SK-N-SH (cell line): Measurements from ENCODE around the gene HEXB.

Source experiments
- CHD2 ChIP-seq: fragments of 150-350 bp; IDR thresholded peaks from 2 replicates; pipeline ENCODE4 v1.6.1; 2018; ENCODE audit warnings: low read length; ENCODE audit not compliant: partially characterized antibody
- EP300 ChIP-seq, 2 experiments: IDR thresholded peaks; 2 replicates each; pipeline versions ENCODE4 v1.4.0 to v1.6.1; 2012; ENCODE audit warnings: borderline replicate concordance in 1 of 2, low read depth in 1 of 2, low read length in 1 of 2
- IRF3 ChIP-seq: fragments of 150-350 bp; IDR thresholded peaks from 2 replicates; pipeline ENCODE4 v1.6.1; 2016; ENCODE audit warnings: mild to moderate bottlenecking, low read depth, low read length
- JUND ChIP-seq: IDR thresholded peaks from 2 replicates; pipeline ENCODE4 v1.4.0; 2012
- NFIC ChIP-seq: IDR thresholded peaks from 2 replicates; pipeline ENCODE4 v1.4.0; 2012; ENCODE audit warnings: borderline replicate concordance
- NRF1 ChIP-seq: IDR thresholded peaks from 2 replicates; pipeline ENCODE4 v1.6.1; 2012; ENCODE audit warnings: low read depth, mild to moderate bottlenecking, low read length
- POLR2AphosphoS5 ChIP-seq: IDR thresholded peaks from 2 replicates; pipeline ENCODE4 v1.6.1; 2012; ENCODE audit warnings: low read depth, low read length
- RAD21 ChIP-seq: IDR thresholded peaks from 2 replicates; pipeline ENCODE4 v1.6.1; 2012; ENCODE audit warnings: mild to moderate bottlenecking, low read length
- REST ChIP-seq: IDR thresholded peaks from 2 replicates; pipeline ENCODE4 v1.6.1; 2012; ENCODE audit warnings: mild to moderate bottlenecking, low read depth, low read length, moderate library complexity
- RFX5 ChIP-seq: IDR thresholded peaks from 2 replicates; pipeline ENCODE4 v1.6.1; 2012; ENCODE audit warnings: mild to moderate bottlenecking, improper control_type of control experiment, low read length
- TAF1 ChIP-seq: IDR thresholded peaks from 2 replicates; pipeline ENCODE4 v1.6.1; 2012; ENCODE audit warnings: low read depth, mild to moderate bottlenecking, low read length, moderate library complexity, borderline replicate concordance
- TCF12 ChIP-seq: IDR thresholded peaks from 2 replicates; pipeline ENCODE4 v1.4.0; 2012
- TF ChIP-seq, protein P1 (sequence below): fragments of 200-600 bp; sonication (generic); IDR thresholded peaks from 2 replicates; pipeline ENCODE4 v1.6.1; 2017; ENCODE audit warnings: antibody characterized with exemption, mild to moderate bottlenecking, moderate library complexity
- TF ChIP-seq, protein P2 (sequence below): IDR thresholded peaks from 2 replicates; pipeline ENCODE4; 2012

GRCh38 chr5:74766418-74766848 lies 81.4 kb downstream of the HEXB start:
- TF ChIP-seq, protein P1, sequence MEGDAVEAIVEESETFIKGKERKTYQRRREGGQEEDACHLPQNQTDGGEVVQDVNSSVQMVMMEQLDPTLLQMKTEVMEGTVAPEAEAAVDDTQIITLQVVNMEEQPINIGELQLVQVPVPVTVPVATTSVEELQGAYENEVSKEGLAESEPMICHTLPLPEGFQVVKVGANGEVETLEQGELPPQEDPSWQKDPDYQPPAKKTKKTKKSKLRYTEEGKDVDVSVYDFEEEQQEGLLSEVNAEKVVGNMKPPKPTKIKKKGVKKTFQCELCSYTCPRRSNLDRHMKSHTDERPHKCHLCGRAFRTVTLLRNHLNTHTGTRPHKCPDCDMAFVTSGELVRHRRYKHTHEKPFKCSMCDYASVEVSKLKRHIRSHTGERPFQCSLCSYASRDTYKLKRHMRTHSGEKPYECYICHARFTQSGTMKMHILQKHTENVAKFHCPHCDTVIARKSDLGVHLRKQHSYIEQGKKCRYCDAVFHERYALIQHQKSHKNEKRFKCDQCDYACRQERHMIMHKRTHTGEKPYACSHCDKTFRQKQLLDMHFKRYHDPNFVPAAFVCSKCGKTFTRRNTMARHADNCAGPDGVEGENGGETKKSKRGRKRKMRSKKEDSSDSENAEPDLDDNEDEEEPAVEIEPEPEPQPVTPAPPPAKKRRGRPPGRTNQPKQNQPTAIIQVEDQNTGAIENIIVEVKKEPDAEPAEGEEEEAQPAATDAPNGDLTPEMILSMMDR: peak; percentile 66
- no peak for TF ChIP-seq TCF12
- TF ChIP-seq RAD21: peak; percentile 37
- TF ChIP-seq EP300 (IDR thresholded peaks at IDR 0.05; ENCODE audit: borderline replicate concordance in 1 of 2, low read depth in 1 of 2, low read length in 1 of 2): no peak
- no peak for TF ChIP-seq POLR2AphosphoS5
- TF ChIP-seq TAF1: no peak
- TF ChIP-seq NRF1: no peak
- TF ChIP-seq CHD2: no peak
- TF ChIP-seq RFX5: no peak
- TF ChIP-seq NFIC: no peak
- TF ChIP-seq, protein P2, sequence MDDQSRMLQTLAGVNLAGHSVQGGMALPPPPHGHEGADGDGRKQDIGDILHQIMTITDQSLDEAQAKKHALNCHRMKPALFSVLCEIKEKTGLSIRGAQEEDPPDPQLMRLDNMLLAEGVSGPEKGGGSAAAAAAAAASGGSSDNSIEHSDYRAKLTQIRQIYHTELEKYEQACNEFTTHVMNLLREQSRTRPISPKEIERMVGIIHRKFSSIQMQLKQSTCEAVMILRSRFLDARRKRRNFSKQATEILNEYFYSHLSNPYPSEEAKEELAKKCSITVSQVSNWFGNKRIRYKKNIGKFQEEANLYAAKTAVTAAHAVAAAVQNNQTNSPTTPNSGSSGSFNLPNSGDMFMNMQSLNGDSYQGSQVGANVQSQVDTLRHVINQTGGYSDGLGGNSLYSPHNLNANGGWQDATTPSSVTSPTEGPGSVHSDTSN: no peak
- no peak for TF ChIP-seq JUND
- TF ChIP-seq REST: no peak
- no peak for TF ChIP-seq IRF3
